HG03108 (cell line): Measurements from ENCODE around the gene OR11L1.

Source experiments
- ATAC-seq: cut with Tn5 transposase; IDR thresholded peaks from one replicate; pipeline ENCODE4 v1.9.1; 2021; ENCODE audit warnings: moderate library complexity; ENCODE audit not compliant: unreplicated experiment

Gene OR11L1

GRCh38 chr1:247841796-247842195 is at the start of gene OR11L1:
OR11L1 (minus strand) TSS chr1:247841896; CDS start chr1:247841896, 0 bp downstream.
- ATAC-seq: no peak

GRCh38 chr1:247884797-247885413 is 43.2 kb upstream of the OR11L1 start:
- no peak for ATAC-seq

- ATAC-seq: no peak
Measured at GRCh38 chr1:247883346-247883745, 41.6 kb upstream of the OR11L1 start.

- ATAC-seq: no peak
Measured at GRCh38 chr1:247865416-247865815, 23.7 kb upstream of the OR11L1 start.

GRCh38 chr1:247864644-247865043 is 22.9 kb upstream of the OR11L1 start:
- no peak for ATAC-seq

- ATAC-seq: no peak
Measured at GRCh38 chr1:247862756-247863155, 21.1 kb upstream of the OR11L1 start.

GRCh38 chr1:247857985-247858619 is 16.4 kb upstream of the OR11L1 start:
- ATAC-seq: no peak

GRCh38 chr1:247857069-247857984 is 15.6 kb upstream of the OR11L1 start, which contains the start of gene TRIM58:
TRIM58 (plus strand) TSS chr1:247857187; CDS start chr1:247857247, 60 bp downstream.
- ATAC-seq: no peak

- ATAC-seq: no peak
Measured at GRCh38 chr1:247855911-247856310, 14.2 kb upstream of the OR11L1 start.

GRCh38 chr1:247854899-247855545 is 13.3 kb upstream of the OR11L1 start:
- ATAC-seq: no peak

- no peak for ATAC-seq
Measured at GRCh38 chr1:247849616-247850015, 7.9 kb upstream of the OR11L1 start.

- ATAC-seq: no peak
Measured at GRCh38 chr1:247848346-247848745, 6.7 kb upstream of the OR11L1 start.

- no peak for ATAC-seq
Measured at GRCh38 chr1:247845693-247846017, 4.0 kb upstream of the OR11L1 start.

GRCh38 chr1:247845011-247845692 is 3.5 kb upstream of the OR11L1 start:
- no peak for ATAC-seq

- ATAC-seq: no peak
Measured at GRCh38 chr1:247843411-247843810, 1.7 kb upstream of the OR11L1 start.

GRCh38 chr1:247840818-247841217 is 878 bp downstream of the OR11L1 start:
- no peak for ATAC-seq

GRCh38 chr1:247833601-247834000 is 8.1 kb downstream of the OR11L1 start:
- ATAC-seq: no peak

- ATAC-seq: no peak
Measured at GRCh38 chr1:247829656-247830055, 12.0 kb downstream of the OR11L1 start.

- no peak for ATAC-seq
Measured at GRCh38 chr1:247825362-247825761, 16.3 kb downstream of the OR11L1 start.

- ATAC-seq: no peak
Measured at GRCh38 chr1:247824023-247824422, 17.7 kb downstream of the OR11L1 start, which contains the start of gene OR14A16. OR14A16 (minus strand) TSS chr1:247824119; CDS start chr1:247815729, 8,390 bp downstream.

- no peak for ATAC-seq
Measured at GRCh38 chr1:247822060-247822459, 19.6 kb downstream of the OR11L1 start.
